NCI-H2171 (cell line): ENCODE measurements around the gene PAK1.
"Not testable (repeated sequence)": the region's sequence is repeated elsewhere in the genome, so short reads cannot be mapped to it uniquely, and the experiment has no call there.

ENCODE experiments used
- DNase-seq: peaks from one replicate; lab custom pipeline; 2025; lab: John Stamatoyannopoulos, UW

Gene PAK1

GRCh38 chr11:77303328-77303727 is 170.6 kb downstream of the PAK1 start:
- no peak for DNase-seq

GRCh38 chr11:77302752-77303151 is 171.1 kb downstream of the PAK1 start:
- DNase-seq = no peak

DNA sequence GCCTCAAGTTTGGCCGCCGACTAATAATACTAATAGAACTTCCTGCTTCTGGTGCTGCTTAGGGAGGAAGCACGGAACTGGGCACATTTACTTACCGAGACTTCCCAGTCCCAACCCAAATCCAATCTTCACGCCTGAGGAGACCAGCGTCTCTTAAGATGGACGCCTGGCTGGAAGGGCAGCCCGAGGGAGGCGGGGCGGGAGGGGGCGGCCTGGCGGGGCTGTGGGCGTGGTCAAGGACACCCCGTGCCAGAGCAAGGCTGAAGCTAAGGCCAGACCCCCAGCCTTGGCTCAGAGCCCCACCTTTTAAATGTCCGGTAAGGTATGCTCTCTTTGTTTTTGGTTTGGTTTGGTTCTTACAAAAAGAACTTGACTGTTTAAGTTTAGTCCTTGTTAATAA is 172.4 kb downstream of the PAK1 start, which contains the start of gene GDPD4:
Gene GDPD4 (minus strand): TSS at position 177 of the 400 bp plus-strand sequence. CDS start 16,549 bp downstream, outside the sequence.
- DNase-seq = no peak

- no peak for DNase-seq
Measured at GRCh38 chr11:77300695-77301094, 173.2 kb downstream of the PAK1 start.

- DNase-seq = not testable (repeated sequence)
Measured at GRCh38 chr11:77300028-77300427, 173.9 kb downstream of the PAK1 start.

DNA sequence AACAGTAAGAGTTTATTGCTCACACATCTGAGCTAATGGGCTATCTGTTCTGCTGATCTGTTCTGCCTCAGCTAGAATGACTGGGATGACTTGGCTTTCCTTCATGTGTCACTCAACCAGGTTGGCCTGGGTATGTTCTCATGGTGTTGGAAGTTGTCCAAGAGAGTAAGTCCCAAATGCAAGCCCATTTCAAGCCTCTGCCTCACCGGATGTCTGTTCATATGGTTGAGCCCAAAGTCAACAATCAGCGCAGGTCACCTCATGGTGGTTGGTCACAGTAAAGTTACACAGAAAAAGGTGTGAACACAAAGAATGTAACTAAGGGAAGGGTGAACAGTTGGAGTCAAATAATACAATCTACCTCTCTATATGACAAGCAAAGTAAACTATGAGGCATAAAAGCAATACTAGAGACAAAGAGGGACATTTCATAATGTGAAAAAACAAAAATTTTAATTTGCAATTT is 174.3 kb downstream of the PAK1 start:
- no peak for DNase-seq

- no peak for DNase-seq
Measured at GRCh38 chr11:77294040-77294439, 179.9 kb downstream of the PAK1 start.

GRCh38 chr11:77289737-77290136 is 184.2 kb downstream of the PAK1 start:
- no peak for DNase-seq

GRCh38 chr11:77287615-77288273 is 186.2 kb downstream of the PAK1 start:
- DNase-seq = no peak

DNA sequence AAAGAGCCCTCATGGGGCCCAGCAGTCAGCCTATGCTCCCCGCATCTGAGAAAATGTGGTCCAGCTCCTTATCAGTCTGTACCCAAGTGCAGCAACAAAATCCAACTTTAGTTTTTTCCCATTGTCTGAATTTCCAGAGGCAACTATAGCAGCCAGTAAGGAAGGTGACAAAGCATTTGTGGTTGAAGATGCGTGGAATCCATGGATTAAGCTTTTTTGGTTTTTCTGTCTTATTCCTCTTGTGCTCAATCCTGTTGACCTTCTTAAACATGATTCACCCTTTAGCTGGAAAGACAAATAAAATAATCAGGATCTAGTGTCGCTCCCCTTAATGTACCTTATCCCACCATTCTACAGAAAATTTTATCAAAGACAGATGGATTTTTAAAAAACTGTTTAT is 186.8 kb downstream of the PAK1 start:
- DNase-seq = no peak

DNA sequence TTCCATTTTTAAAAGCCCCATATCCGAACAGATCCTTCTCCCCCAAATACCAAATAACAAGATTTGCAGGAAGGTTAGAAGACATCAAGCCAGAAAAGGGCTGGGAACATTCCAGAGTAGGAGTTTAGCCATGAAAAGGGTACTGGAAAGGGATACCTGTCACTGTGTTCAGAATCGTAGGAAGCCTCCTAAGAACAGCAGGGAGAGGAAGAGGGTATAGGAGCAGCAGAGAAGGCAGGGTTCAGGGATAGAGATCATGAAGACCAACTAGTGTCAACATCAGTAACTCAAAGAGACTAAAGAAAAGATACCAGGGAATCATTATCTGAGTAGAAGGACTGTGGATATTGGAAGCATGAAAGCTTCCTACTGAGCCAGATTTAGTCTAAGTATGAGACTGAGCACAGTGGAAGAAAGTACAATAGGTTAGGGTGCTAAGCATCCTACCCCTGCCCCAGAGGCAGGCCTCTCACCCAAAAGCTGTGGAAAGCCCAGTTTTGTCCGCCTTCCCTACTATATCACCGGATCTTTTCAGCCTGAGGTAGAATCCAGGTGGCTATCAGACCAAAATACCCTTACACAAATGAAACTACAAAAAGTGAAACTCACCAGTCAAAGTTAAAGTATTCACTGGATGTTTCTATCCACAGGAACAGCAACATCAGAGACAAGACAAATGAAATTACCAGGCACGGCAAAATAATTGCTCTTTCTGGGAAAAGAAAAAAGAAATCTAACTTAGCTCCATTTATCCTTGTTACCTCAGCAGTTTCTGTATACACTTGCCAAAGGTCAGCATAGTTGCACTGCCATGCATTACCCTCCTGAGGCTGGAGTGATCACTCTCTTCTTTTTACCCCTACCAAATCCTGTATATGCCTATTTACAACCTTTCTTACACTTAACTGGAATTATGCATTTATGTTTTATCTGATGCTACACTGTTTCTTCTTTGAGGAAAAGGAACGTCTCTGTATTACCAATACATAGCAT is 189.1 kb downstream of the PAK1 start:
- DNase-seq = no peak

GRCh38 chr11:77283101-77283500 is 190.8 kb downstream of the PAK1 start:
- DNase-seq = no peak

DNA sequence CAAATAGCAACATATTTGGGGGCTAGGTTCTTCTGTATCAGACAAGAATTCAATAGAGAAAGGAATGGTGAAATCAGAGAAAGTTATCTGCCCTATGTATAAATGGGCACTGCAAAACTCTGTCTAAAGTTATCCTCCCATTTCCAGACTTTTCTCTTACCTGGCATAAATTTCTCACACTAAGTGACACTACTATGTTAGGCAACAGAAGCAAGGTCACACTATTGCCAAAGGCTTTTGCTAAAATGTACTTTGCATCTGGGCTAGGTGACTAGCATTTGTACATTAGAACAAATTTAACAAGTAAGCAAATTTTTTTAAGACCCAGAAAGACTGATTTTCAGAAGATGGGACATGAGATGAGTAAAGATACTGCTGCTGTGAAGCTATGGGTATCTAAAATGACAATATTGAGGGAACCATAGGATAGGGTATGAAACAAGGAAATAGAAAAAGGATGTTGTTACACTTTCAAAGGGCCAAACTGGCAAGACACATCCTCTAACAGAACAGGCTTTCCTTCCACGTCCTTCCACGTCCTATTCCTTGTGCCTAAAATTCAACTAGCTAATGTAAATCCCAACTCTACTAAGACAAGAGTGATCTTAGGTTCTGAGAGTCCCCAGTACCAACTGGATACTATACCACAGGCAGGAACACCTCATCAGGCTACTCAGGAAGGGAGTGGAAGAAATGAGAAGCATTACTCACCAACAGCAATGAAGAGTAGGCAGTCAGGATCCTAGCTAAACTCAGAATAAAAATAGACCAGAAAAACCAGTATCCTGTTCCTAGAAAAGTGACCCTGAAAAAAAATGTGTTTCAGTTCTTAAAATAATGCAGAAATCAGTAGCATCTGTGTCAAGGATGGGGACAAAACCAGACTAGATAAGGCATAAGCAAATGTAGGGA is 195.0 kb downstream of the PAK1 start:
- DNase-seq = no peak

DNA sequence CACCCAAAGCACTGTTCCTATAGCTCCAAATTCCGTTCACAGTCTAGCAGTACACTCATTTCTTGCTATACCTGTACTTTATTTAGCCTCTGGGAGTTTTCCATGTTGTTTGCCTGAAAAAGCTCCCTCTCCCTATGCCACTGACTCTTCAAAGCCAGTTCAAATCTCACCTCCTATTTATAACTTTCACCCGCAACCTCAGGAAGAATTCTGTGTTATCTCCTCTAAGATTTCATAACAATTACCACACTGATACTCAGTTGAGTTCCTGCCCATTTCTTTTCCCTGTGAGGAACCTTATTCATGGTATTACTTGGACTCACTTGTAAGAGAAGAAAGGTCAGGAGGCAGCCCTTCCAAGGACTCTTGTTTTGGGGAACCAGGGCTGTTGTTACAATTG is 197.6 kb downstream of the PAK1 start:
- DNase-seq = no peak
